B cell (primary cell): Measurements from ENCODE around the gene CEND1. TPM values are rescaled to one million over a fixed set of nuclear protein-coding genes. Genes with fewer than 3 reads are reported as not detected.
A peak's percentile ranks its signal among the peaks of the same experiment; 100 is the strongest.

Experiments used
- ATAC-seq: fragments of 200-7000 bp; cut with Tn5 transposase; one replicate; pipeline ENCODE4 v1.10.0; 2021; ENCODE audit warnings: low read depth, mild to moderate bottlenecking, moderate number of reproducible peaks, moderate library complexity
- CTCF ChIA-PET: fragments of 350-600 bp; sonication (Branson Sonifier 250); formaldehyde crosslinking; loops from one replicate; lab custom pipeline; 2021; ENCODE audit warnings: antibody characterized with exemption, inconsistent platforms; lab: Charles Lee
- POLR2A ChIA-PET: fragments of 350-600 bp; sonication (Branson Sonifier 250); formaldehyde crosslinking; loops from one replicate; lab custom pipeline; 2021; ENCODE audit warnings: antibody characterized with exemption; lab: Charles Lee
- DNase-seq: peaks from one replicate; pipeline ENCODE4 v3.0.0; 2013
- H2AFZ ChIP-seq: 2 replicates; pipeline ENCODE4 v1.6.1; 2012; ENCODE audit warnings: mild to moderate bottlenecking, low read depth, low read length; ENCODE audit not compliant: insufficient read depth, poor library complexity, severe bottlenecking
- H3K27ac ChIP-seq, 2 donors: 1 replicate in 1 of 2; 2 replicates in 1 of 2; pipeline ENCODE4 v1.5.1; 2012 to 2013; ENCODE audit warnings: low read length in 2 of 2, mild to moderate bottlenecking in 2 of 2, moderate library complexity in 1 of 2
- H3K27me3 ChIP-seq, 4 experiments: fragments of 200-600 bp in 1 of 4; sonication (generic) in 1 of 4; replicated peaks in 1 of 4; 1 replicate in 2 of 4; 2 replicates in 2 of 4; pipeline versions ENCODE4 v1.6.1 to v1.7.0; 2013 to 2016; ENCODE audit warnings: low read length in 3 of 4, mild to moderate bottlenecking in 2 of 4, mixed read lengths in 1 of 4, moderate library complexity in 1 of 4; ENCODE audit not compliant: insufficient read depth in 4 of 4, control insufficient read depth in 3 of 4; ENCODE audit errors: control extremely low read depth in 1 of 4
- H3K36me3 ChIP-seq, 2 experiments: replicated peaks in 1 of 2; 1 replicate in 1 of 2; 2 replicates in 1 of 2; pipeline versions ENCODE4 v1.6.1 to v1.7.1; 2013; ENCODE audit warnings: low read length in 1 of 2; ENCODE audit not compliant: insufficient read depth in 2 of 2, control insufficient read depth in 1 of 2; ENCODE audit errors: control extremely low read depth in 1 of 2, extremely low read depth in 1 of 2
- H3K4me1 ChIP-seq, 2 donors: fragments of 200-600 bp in 1 of 2; sonication (generic) in 1 of 2; 1 replicate in 1 of 2; 2 replicates in 1 of 2; pipeline versions ENCODE4 v1.5.1 to v1.6.1; 2013 to 2017; ENCODE audit warnings: low read length in 2 of 2; ENCODE audit not compliant: control insufficient read depth in 2 of 2, insufficient read depth in 2 of 2
- H3K4me2 ChIP-seq: replicated peaks from 2 replicates; pipeline ENCODE3; 2012; ENCODE audit warnings: mild to moderate bottlenecking, low read depth, low read length; ENCODE audit not compliant: poor library complexity, severe bottlenecking
- H3K4me3 ChIP-seq, 5 experiments: fragments of 200-600 bp in 1 of 5; sonication (generic) in 1 of 5; 1 replicate in 3 of 5; 2 replicates in 2 of 5; pipeline versions ENCODE4 v1.5.1 to v1.7.0; 2011 to 2016; ENCODE audit warnings: low read length in 4 of 5, mild to moderate bottlenecking in 4 of 5, low read depth in 2 of 5, control low read depth in 1 of 5, moderate library complexity in 1 of 5; ENCODE audit not compliant: insufficient read depth in 1 of 5; ENCODE audit errors: control extremely low read depth in 1 of 5, extremely low read depth in 1 of 5
- H3K79me2 ChIP-seq: fragments of 200-600 bp; sonication (generic); one replicate; pipeline ENCODE4 v1.6.0; 2016; ENCODE audit warnings: low read length; ENCODE audit not compliant: control insufficient read depth, insufficient read depth
- H3K9ac ChIP-seq: fragments of 200-600 bp; sonication (generic); 2 replicates; pipeline ENCODE4 v1.6.1; 2017; ENCODE audit warnings: mild to moderate bottlenecking, low read length, moderate library complexity
- H3K9me3 ChIP-seq, 3 donors: one replicate each; pipeline versions ENCODE4 v1.6.1 to v1.7.1; 2013; ENCODE audit warnings: low read length in 2 of 3; ENCODE audit not compliant: control insufficient read depth in 2 of 3, insufficient read depth in 1 of 3; ENCODE audit errors: control extremely low read depth in 1 of 3
- H4K20me1 ChIP-seq: 2 replicates; pipeline ENCODE4 v1.6.0; 2012; ENCODE audit warnings: mild to moderate bottlenecking, low read length; ENCODE audit not compliant: insufficient read depth, control insufficient read depth, poor library complexity, severe bottlenecking
- H3K27ac Mint-ChIP-seq: one replicate; pipeline ENCODE4 v1.8.0; 2021; ENCODE audit warnings: mixed read lengths
- H3K27me3 Mint-ChIP-seq: one replicate; pipeline ENCODE4 v1.8.0; 2021; ENCODE audit warnings: mixed read lengths
- H3K4me1 Mint-ChIP-seq: one replicate; pipeline ENCODE4 v1.8.0; 2021; ENCODE audit warnings: mixed read lengths
- H3K4me3 Mint-ChIP-seq: one replicate; pipeline ENCODE4 v1.8.0; 2021; ENCODE audit warnings: mixed read lengths
- H3K9me3 Mint-ChIP-seq: one replicate; pipeline ENCODE4 v1.8.0; 2022; ENCODE audit warnings: mixed read lengths; ENCODE audit not compliant: insufficient read depth
- EZH2 ChIP-seq: IDR thresholded peaks from 2 replicates; pipeline ENCODE4 v1.6.1; 2012; ENCODE audit warnings: borderline replicate concordance, low read depth, mild to moderate bottlenecking, moderate library complexity, low read length; ENCODE audit not compliant: insufficient read depth, poor library complexity, severe bottlenecking
- WGBS: methylation state at CpG from one replicate; pipeline ENCODE4 v1.1.5; 2013; ENCODE audit warnings: missing lambda C conversion rate; ENCODE audit not compliant: insufficient coverage; 5-methylcytosine and 5-hydroxymethylcytosine counted together
- intact Hi-C: fragments of 100-400 bp; cut with micrococcal nuclease; formaldehyde crosslinking; loops from one replicate; pipeline ENCODE4 v1.10.0; 2022
- polyA plus RNA-seq: library from polyadenylated mRNA; depleted of rRNA; stranded (reverse); fragments of >200 nt; gene quantifications from 2 replicates; pipeline ENCODE4 v1.2.3, GENCODE V29; 2012
- total RNA-seq, 2 donors: library from RNA; stranded (reverse); fragments of 120-200 nt in 1 of 2; gene quantifications; 1 replicate in 1 of 2; 2 replicates in 1 of 2; pipeline versions ENCODE4 v1.2.3 to v1.2.4, GENCODE V29; 2013 to 2022
- TF ChIP-seq, protein P1 (sequence below): fragments of 200-600 bp; IDR thresholded peaks from one replicate; pipeline ENCODE4 v1.8.0; 2022; ENCODE audit warnings: antibody characterized with exemption, mild to moderate bottlenecking

Gene CEND1
- total and polyA plus RNA-seq, 2 donors (not counting 1 experiment from before 2014, with no cell fraction given), result 0.13 to 0.39 TPM

- CTCF ChIA-PET, result interaction anchor here (1.3 to 1.4 kb wide), 4 partner anchors 11 to 45 kb away, joined by 3 to 5 read pairs (median 4); partner anchors contain the start of gene RPLP2
- H3K4me3 ChIP-seq, result peak within 1 kb of the TSS; percentile 19 to 95 (median 93)
Observed at GRCh38 chr11:798093-798713, 8.3 kb upstream of the CEND1 start, which contains the start of gene SLC25A22. TSS of gene SLC25A22 (minus strand) at chr11:798281. CDS start at chr11:795006, 3,275 bp downstream.

More at GRCh38 chr11:798093-798713, 8.3 kb upstream of the CEND1 start, which contains the start of gene SLC25A22:
- H3K4me2 ChIP-seq, result peak within 1 kb of the TSS; percentile 99
- H3K4me1 ChIP-seq, result peaks cover 17 to 35% of the 10 kb centered on the region in 2 donors
- POLR2A ChIA-PET, result interaction anchor here (0.7 to 2.8 kb wide), 2 partner anchors 10 to 35 kb away, joined by 3 to 12 read pairs; partner anchors contain the start of genes CD151 and RPLP2
- ATAC-seq (peak; percentile 78), DNase-seq (peak; percentile 94)
- no peaks in the 10 kb centered on the region for H3K27me3 Mint-ChIP-seq
- 2% methylated on average over 69 of the region's 69 CpGs for WGBS
- H3K36me3 ChIP-seq, result peaks cover 0 to 9% of the 10 kb centered on the region in 2 experiments
- H3K79me2 ChIP-seq, result peaks cover 72% of the 10 kb centered on the region
- TF ChIP-seq EZH2, result no peak
- TF ChIP-seq, protein P1, sequence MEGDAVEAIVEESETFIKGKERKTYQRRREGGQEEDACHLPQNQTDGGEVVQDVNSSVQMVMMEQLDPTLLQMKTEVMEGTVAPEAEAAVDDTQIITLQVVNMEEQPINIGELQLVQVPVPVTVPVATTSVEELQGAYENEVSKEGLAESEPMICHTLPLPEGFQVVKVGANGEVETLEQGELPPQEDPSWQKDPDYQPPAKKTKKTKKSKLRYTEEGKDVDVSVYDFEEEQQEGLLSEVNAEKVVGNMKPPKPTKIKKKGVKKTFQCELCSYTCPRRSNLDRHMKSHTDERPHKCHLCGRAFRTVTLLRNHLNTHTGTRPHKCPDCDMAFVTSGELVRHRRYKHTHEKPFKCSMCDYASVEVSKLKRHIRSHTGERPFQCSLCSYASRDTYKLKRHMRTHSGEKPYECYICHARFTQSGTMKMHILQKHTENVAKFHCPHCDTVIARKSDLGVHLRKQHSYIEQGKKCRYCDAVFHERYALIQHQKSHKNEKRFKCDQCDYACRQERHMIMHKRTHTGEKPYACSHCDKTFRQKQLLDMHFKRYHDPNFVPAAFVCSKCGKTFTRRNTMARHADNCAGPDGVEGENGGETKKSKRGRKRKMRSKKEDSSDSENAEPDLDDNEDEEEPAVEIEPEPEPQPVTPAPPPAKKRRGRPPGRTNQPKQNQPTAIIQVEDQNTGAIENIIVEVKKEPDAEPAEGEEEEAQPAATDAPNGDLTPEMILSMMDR, result peak; percentile 85
- H3K9ac ChIP-seq, result peak within 1 kb of the TSS; percentile 89
- H3K27me3 ChIP-seq, result no peaks in the 10 kb centered on the region
- H2AFZ ChIP-seq, result peak within 1 kb of the TSS; percentile 87
- H3K27ac ChIP-seq, result peak within 1 kb of the TSS; percentile 83 to 93
- H3K9me3 ChIP-seq, result no peaks in the 10 kb centered on the region
- H4K20me1 ChIP-seq, result peaks cover 66% of the 10 kb centered on the region
- intact Hi-C loops, result loop anchor here (1.0 to 10.0 kb wide), 6 partner anchors 11 to 591 kb away; partner anchors contain the start of genes BET1L, HRAS, LRRC56 and PTDSS2
- H3K9me3 Mint-ChIP-seq, result no peaks in the 10 kb centered on the region
- H3K4me3 Mint-ChIP-seq, result peak within 1 kb of the TSS; percentile 95
- peak within 1 kb of the TSS; percentile 92 for H3K27ac Mint-ChIP-seq
- H3K4me1 Mint-ChIP-seq, result peaks cover 20% of the 10 kb centered on the region
